HG03060 (cell line): ENCODE data around the gene SEC16A.

Experiments
- ATAC-seq: cut with Tn5 transposase; IDR thresholded peaks from one replicate; pipeline ENCODE4 v1.9.1; 2021; ENCODE audit warnings: low read depth, moderate number of reproducible peaks; ENCODE audit not compliant: unreplicated experiment

Gene SEC16A

DNA sequence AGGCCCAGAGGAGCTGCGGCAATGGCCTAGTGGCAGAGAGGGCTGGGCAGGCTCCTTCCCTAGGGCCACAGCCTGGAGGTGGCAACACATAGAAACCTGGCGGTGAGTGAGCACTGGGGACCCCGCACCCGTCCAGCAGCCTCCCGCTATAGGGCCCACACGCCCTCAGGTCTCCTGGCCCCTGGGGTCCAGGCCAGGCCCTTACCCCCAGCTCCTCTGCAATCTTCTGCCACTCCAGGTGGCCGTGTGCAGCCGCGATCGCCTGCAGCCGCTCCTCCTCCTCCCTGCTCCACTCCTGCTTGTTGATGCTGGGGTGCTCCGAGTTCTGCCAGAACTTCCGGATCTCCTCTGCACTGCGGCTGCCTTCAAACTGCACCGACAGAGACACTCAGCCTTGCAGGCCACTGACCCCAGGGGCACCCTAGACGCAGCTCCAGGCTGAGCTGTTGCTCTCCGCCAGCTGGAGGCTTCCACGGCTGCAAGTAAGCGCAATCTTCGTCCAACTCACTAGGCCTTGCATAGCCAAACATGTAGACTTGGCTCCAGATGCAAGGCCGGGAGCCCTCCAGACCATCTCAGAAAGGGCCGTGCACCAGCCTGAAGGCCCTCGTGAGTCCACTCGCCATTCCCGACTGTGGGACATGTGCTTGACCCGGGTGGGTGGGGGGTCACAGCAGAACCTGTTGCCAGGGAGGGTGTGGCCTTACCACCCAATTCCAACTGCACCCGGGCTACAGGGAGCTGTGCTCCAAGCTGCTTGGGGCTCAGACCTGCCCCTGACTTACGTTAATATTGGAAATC is 90.9 kb downstream of the SEC16A start:
- ATAC-seq = no peak
